Heart left ventricle (tissue), 16 donors: Measurements from ENCODE around the gene IRF3. TPM values are rescaled to one million over a fixed set of nuclear protein-coding genes. Genes with fewer than 3 reads are reported as not detected.

ENCODE experiments used
- ATAC-seq, 4 donors: fragments of 200-7000 bp; cut with Tn5 transposase; one replicate each; pipeline ENCODE4 v1.9.1; 2020 to 2022; ENCODE audit warnings: moderate library complexity in 4 of 4, mild to moderate bottlenecking in 3 of 4, moderate number of reproducible peaks in 1 of 4
- DNase-seq, 5 donors: peaks; one replicate each; pipeline ENCODE4 v3.0.0-alpha.2; 2020
- H3K27ac ChIP-seq, 12 donors: fragments of 200-600 bp; sonication (generic) in 4 of 12; one replicate each; pipeline versions ENCODE4 v1.5.0 to v1.8.0; 2016 to 2022; ENCODE audit warnings: mild to moderate bottlenecking in 2 of 12
- H3K27me3 ChIP-seq, 9 donors: fragments of 200-600 bp; sonication (generic) in 2 of 9; one replicate each; pipeline versions ENCODE4 v1.5.1 to v1.8.0; 2016 to 2022; ENCODE audit warnings: mild to moderate bottlenecking in 3 of 9
- H3K36me3 ChIP-seq, 9 donors: fragments of 200-600 bp; sonication (generic) in 2 of 9; one replicate each; pipeline versions ENCODE4 v1.5.0 to v1.8.0; 2018 to 2022; ENCODE audit warnings: mild to moderate bottlenecking in 2 of 9
- H3K4me1 ChIP-seq, 12 donors: fragments of 200-600 bp; sonication (generic) in 4 of 12; one replicate each; pipeline versions ENCODE4 v1.5.0 to v1.8.0; 2016 to 2022; ENCODE audit warnings: mild to moderate bottlenecking in 3 of 12
- H3K4me3 ChIP-seq, 12 donors: fragments of 200-600 bp; sonication (generic) in 4 of 12; one replicate each; pipeline versions ENCODE4 v1.5.0 to v1.8.0; 2017 to 2022; ENCODE audit warnings: mild to moderate bottlenecking in 9 of 12, moderate library complexity in 4 of 12
- H3K9me3 ChIP-seq, 12 donors: fragments of 200-600 bp; sonication (generic) in 4 of 12; one replicate each; pipeline versions ENCODE4 v1.5.0 to v1.8.0; 2016 to 2022; ENCODE audit warnings: mild to moderate bottlenecking in 1 of 12
- CTCF ChIP-seq, 12 donors: fragments of 200-600 bp; sonication (generic) in 4 of 12; IDR thresholded peaks; one replicate each; pipeline versions ENCODE4 v1.5.0 to v1.8.0; 2018 to 2022; ENCODE audit warnings: antibody characterized with exemption in 12 of 12, mild to moderate bottlenecking in 5 of 12
- POLR2A ChIP-seq, 2 donors: fragments of 450-650 bp; IDR thresholded peaks; one replicate each; pipeline ENCODE4 v1.6.1; 2017; ENCODE audit warnings: antibody characterized with exemption in 2 of 2, mild to moderate bottlenecking in 2 of 2, moderate library complexity in 2 of 2
- WGBS, 4 donors: extraction: QIAGEN DNeasy Blood & Tissue Kit in 2 of 4; methylation state at CpG; one replicate each; pipeline versions ENCODE4 v1.1.5 to v1.1.7; 2013 to 2018; 5-methylcytosine and 5-hydroxymethylcytosine counted together
- intact Hi-C, 10 donors: fragments of 100-400 bp; cut with DNase I; formaldehyde crosslinking; loops; one replicate each; pipeline versions ENCODE4 v1.11.1 to v1.14.2; 2022
- polyA plus RNA-seq, 2 donors: library from polyadenylated mRNA; stranded (reverse); fragments of 200-250 nt; gene quantifications; one replicate each; pipeline ENCODE4 v1.2.3, GENCODE V29; 2013
- total RNA-seq, 9 donors: library from RNA; depleted of rRNA in 2 of 9; stranded (reverse); fragments of >200 nt in 2 of 9; fragmentation: NEBNext Ultra II Directional in 3 of 9; extraction: Animal tissue kit (Norgen Biotek cat#: 25700) in 3 of 9; gene quantifications; one replicate each; pipeline versions ENCODE4 v1.1.0 to v1.2.4, GENCODE V29; 2016 to 2023
- donor health status: ischemic (EF 13 %, LVEDD 7.1; RV severe dilation, severe dysfunction).
- donor health status: healthy with polysubstance abuse.
- donor health status: DM: no; HTN: yes; CAD: no.
- donor health status: DM: no; HTN: no; CAD: no.
- donor health status: ischemic (EF 25% LVEDD 6.9; RV normal size, moderate dysfunction).
- donor health status: ischemic (EF 25% LVEDD 5.7; RV mildly dilated, moderate dysfunction).
- donor health status: healthy.
- donor health status: DM: yes; HTN: yes; CAD: no.
- donor health status: ischemic (EF 35%, LVEDD 5.7; RV mildly dilated, moderate dysfunction).
- donor health status: nonischemic (EF 11% LVEDD 7.7; RV severe dilation, severe dysfunction).
- donor health status: DM: yes; HTN: yes; CAD: no.
- donor health status: PGD.
- donor health status: ischemic (EF 29% LVEDD 5.4; RV normal size, mild dysfunction).
- donor health status: nonischemic (EF 23%, LVEDD 6.1; RV moderate dilation, normal function).

The IRF3 gene
- total and polyA plus RNA-seq, 11 donors: 23.1 to 68.0 (median 35.1) TPM

GRCh38 chr19:49700563-49700962, 34.9 kb upstream of the IRF3 start:
- H3K9me3 ChIP-seq: no peaks in the 10 kb centered on the region
- peak in 1 of 4 donors; percentile 11 for ATAC-seq
- intact Hi-C loops: no loop called here
- H3K27ac ChIP-seq: no peak overlapping the region
- no peak for DNase-seq
- H3K4me1 ChIP-seq: no peaks in the 10 kb centered on the region
- peaks cover 0 to 4% (median 0%) of the 10 kb centered on the region in 9 donors for H3K27me3 ChIP-seq
- no peak overlapping the region for H3K4me3 ChIP-seq
- H3K36me3 ChIP-seq: no peaks in the 10 kb centered on the region
- WGBS, 4 donors: 54 to 67% (median 59%) methylated on average over 4 to 11 of the region's 11 CpGs
- TF ChIP-seq POLR2A (IDR thresholded peaks at IDR 0.05) (no peak), CTCF (IDR thresholded peaks at IDR 0.05) (no peak)

DNA sequence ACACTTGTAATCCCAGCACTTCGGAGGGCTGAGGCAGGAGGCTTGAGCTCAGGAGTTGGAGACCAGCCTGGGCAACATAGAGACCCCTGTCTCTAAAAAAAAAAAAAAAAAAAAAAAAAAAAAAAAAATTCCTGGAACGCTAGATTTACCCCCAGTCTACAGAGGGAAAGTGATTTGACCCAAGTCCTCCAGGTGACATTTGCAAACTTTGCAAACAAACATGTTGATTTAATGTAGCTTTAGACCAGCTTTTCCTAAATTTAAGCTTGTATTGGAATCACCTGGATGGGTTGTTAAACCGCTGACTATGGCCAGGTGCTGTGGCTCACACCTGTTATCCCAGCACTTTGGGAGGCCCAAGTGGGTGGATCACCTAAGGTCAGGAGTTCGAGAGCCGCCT, 33.7 kb upstream of the IRF3 start:
- WGBS, 4 donors: 92 to 98% (median 93%) methylated on average over 5 of the region's 5 CpGs
- no peak for DNase-seq
- Histone ChIP-seq H3K4me1 (no peaks in the 10 kb centered on the region), H3K27me3 (peaks cover 0 to 4% (median 0%) of the 10 kb centered on the region in 9 donors), H3K27ac (no peak overlapping the region), H3K9me3 (no peaks in the 10 kb centered on the region), H3K36me3 (no peaks in the 10 kb centered on the region), H3K4me3 (no peak overlapping the region)
- TF ChIP-seq CTCF (IDR thresholded peaks at IDR 0.05) (no peak), POLR2A (IDR thresholded peaks at IDR 0.05) (no peak)
- intact Hi-C loops: no loop called here
- no peak for ATAC-seq

DNA sequence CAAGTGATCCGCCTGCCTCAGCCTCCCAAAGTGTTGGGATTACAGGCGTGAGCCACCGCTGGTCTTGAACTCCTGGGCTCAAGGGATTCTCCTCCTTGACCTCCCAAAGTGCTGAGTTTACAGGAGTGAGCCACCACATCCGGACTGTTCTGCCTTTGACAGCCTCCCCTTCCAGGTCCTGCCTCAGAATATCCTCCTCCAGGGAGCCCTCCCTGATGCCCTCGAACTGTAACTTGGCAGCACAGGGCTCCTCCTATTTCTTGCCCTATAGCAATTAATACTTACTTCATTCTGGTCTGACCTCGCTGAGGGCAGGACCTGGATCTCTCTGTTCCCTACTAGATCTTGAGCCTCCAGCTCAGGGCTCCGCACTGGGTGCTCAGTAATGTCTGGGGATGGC, 31.2 kb upstream of the IRF3 start:
- Histone ChIP-seq H3K36me3 (no peaks in the 10 kb centered on the region), H3K27ac (no peak overlapping the region), H3K9me3 (no peaks in the 10 kb centered on the region), H3K4me3 (no peak overlapping the region), H3K4me1 (no peaks in the 10 kb centered on the region), H3K27me3 (peaks cover 0 to 4% (median 0%) of the 10 kb centered on the region in 9 donors)
- 91 to 97% (median 96%) methylated on average over 7 of the region's 7 CpGs for WGBS, 4 donors
- DNase-seq (peak in 1 of 5 donors; percentile 3), ATAC-seq (no peak)
- TF ChIP-seq CTCF (IDR thresholded peaks at IDR 0.05) (no peak), POLR2A (IDR thresholded peaks at IDR 0.05) (no peak)
- intact Hi-C loops: no loop called here

DNA sequence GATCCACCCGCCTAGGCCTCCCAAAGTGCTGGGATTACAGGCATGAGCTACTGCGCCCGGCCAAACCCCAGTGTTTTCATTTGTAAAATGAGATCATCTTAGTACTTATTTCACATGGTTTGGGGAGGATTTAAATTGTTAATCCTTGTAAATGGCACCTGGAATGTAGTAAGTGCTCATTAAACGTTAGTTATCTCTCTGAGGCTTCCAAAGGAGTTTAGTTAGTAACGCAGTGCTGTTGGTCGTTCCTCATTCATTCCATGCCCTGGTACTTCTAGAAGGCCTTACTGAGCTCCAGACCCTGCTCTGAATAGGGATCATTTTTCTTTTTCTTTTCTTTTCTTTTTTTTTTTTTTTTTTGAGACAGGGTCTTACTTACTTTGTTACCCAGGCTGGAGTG, 30.5 kb upstream of the IRF3 start:
- Histone ChIP-seq H3K4me1 (peaks cover 0 to 7% (median 3%) of the 10 kb centered on the region in 12 donors), H3K27me3 (peaks cover 0 to 6% (median 0%) of the 10 kb centered on the region in 9 donors), H3K36me3 (no peaks in the 10 kb centered on the region), H3K9me3 (no peaks in the 10 kb centered on the region), H3K4me3 (no peak overlapping the region), H3K27ac (no peak overlapping the region)
- DNase-seq (peak in 1 of 5 donors; percentile 1), ATAC-seq (no peak)
- WGBS, 4 donors: 77 to 95% (median 87%) methylated on average over 6 of the region's 6 CpGs
- intact Hi-C loops: no loop called here
- TF ChIP-seq POLR2A (IDR thresholded peaks at IDR 0.05) (no peak), CTCF (IDR thresholded peaks at IDR 0.05) (no peak)
